ENCODE measurements around the gene DNHD1. TPM values are rescaled to one million over a fixed set of nuclear protein-coding genes. Genes with fewer than 3 reads are reported as not detected.

Gene DNHD1
- total RNA-seq, 1 donor from 2014 or later = 22.8 TPM

- Mint-ChIP-seq H3K4me1 (peaks cover 8% of the 10 kb centered on the region), H3K27ac (no peak overlapping the region), H3K36me3 (ENCODE audit: low read depth) (peaks cover 12% of the 10 kb centered on the region), H3K4me3 (no peak overlapping the region), H3K27me3 (no peaks in the 10 kb centered on the region), H3K9me3 (no peaks in the 10 kb centered on the region)
- intact Hi-C loops (cut with micrococcal nuclease) = no loop called here
- DNase-seq = no peak
Observed at GRCh38 chr11:6567371-6567745, 70.3 kb downstream of the DNHD1 start.

- Mint-ChIP-seq H3K36me3 (ENCODE audit: low read depth) (peaks cover 10% of the 10 kb centered on the region), H3K27ac (no peak overlapping the region), H3K4me3 (no peak overlapping the region), H3K27me3 (no peaks in the 10 kb centered on the region), H3K4me1 (peaks cover 8% of the 10 kb centered on the region), H3K9me3 (no peaks in the 10 kb centered on the region)
- intact Hi-C loops (cut with micrococcal nuclease) = no loop called here
- peak; percentile 52 for DNase-seq
Observed at GRCh38 chr11:6568191-6568918, 71.3 kb downstream of the DNHD1 start.

GRCh38 chr11:6569706-6570105 is 72.6 kb downstream of the DNHD1 start:
- intact Hi-C loops (cut with micrococcal nuclease) = no loop called here
- DNase-seq = peak; percentile 45
- Mint-ChIP-seq H3K27ac (no peak overlapping the region), H3K27me3 (no peaks in the 10 kb centered on the region), H3K36me3 (ENCODE audit: low read depth) (peaks cover 6% of the 10 kb centered on the region), H3K9me3 (no peaks in the 10 kb centered on the region), H3K4me1 (peaks cover 8% of the 10 kb centered on the region), H3K4me3 (no peak overlapping the region)

GRCh38 chr11:6570691-6571427 is 73.8 kb downstream of the DNHD1 start:
- Mint-ChIP-seq H3K4me3 (no peak overlapping the region), H3K27ac (no peak overlapping the region), H3K4me1 (peaks cover 8% of the 10 kb centered on the region), H3K36me3 (ENCODE audit: low read depth) (peaks cover 4% of the 10 kb centered on the region), H3K9me3 (no peaks in the 10 kb centered on the region), H3K27me3 (no peaks in the 10 kb centered on the region)
- intact Hi-C loops (cut with micrococcal nuclease) = no loop called here
- no peak for DNase-seq

GRCh38 chr11:6571434-6572008 is 74.4 kb downstream of the DNHD1 start:
- intact Hi-C loops (cut with micrococcal nuclease) = no loop called here
- H3K36me3 Mint-ChIP-seq (ENCODE audit: low read depth) = peaks cover 3% of the 10 kb centered on the region
- H3K4me1 Mint-ChIP-seq = peaks cover 8% of the 10 kb centered on the region
- no peak overlapping the region for H3K4me3 Mint-ChIP-seq
- H3K9me3 Mint-ChIP-seq = no peaks in the 10 kb centered on the region
- H3K27ac Mint-ChIP-seq = no peak overlapping the region
- no peak for DNase-seq
- H3K27me3 Mint-ChIP-seq = no peaks in the 10 kb centered on the region

- Mint-ChIP-seq H3K9me3 (no peaks in the 10 kb centered on the region), H3K27ac (no peak overlapping the region), H3K36me3 (ENCODE audit: low read depth) (peaks cover 2% of the 10 kb centered on the region), H3K4me3 (no peak overlapping the region), H3K27me3 (no peaks in the 10 kb centered on the region), H3K4me1 (peaks cover 8% of the 10 kb centered on the region)
- no peak for DNase-seq
- intact Hi-C loops (cut with micrococcal nuclease) = no loop called here
Observed at GRCh38 chr11:6572215-6572614, 75.1 kb downstream of the DNHD1 start.

- H3K9me3 Mint-ChIP-seq = no peaks in the 10 kb centered on the region
- H3K4me1 Mint-ChIP-seq = no peaks in the 10 kb centered on the region
- DNase-seq = peak; percentile 37
- H3K36me3 Mint-ChIP-seq (ENCODE audit: low read depth) = peaks cover under 1% of the 10 kb centered on the region
- no peak overlapping the region for H3K27ac Mint-ChIP-seq
- H3K4me3 Mint-ChIP-seq = no peak overlapping the region
- intact Hi-C loops (cut with micrococcal nuclease) = no loop called here
- no peaks in the 10 kb centered on the region for H3K27me3 Mint-ChIP-seq
Observed at GRCh38 chr11:6574816-6575715, 78.0 kb downstream of the DNHD1 start.

- no peaks in the 10 kb centered on the region for H3K27me3 Mint-ChIP-seq
- DNase-seq = peak; percentile 49
- H3K4me1 Mint-ChIP-seq = no peaks in the 10 kb centered on the region
- H3K27ac Mint-ChIP-seq = no peak overlapping the region
- peaks cover 4% of the 10 kb centered on the region for H3K36me3 Mint-ChIP-seq (ENCODE audit: low read depth)
- H3K9me3 Mint-ChIP-seq = no peaks in the 10 kb centered on the region
- intact Hi-C loops (cut with micrococcal nuclease) = no loop called here
- H3K4me3 Mint-ChIP-seq = no peak overlapping the region
Observed at GRCh38 chr11:6576471-6577373, 79.6 kb downstream of the DNHD1 start.

GRCh38 chr11:6578134-6578533 is 81.1 kb downstream of the DNHD1 start:
- Mint-ChIP-seq H3K27ac (no peak overlapping the region), H3K9me3 (peaks cover 3% of the 10 kb centered on the region), H3K27me3 (no peaks in the 10 kb centered on the region), H3K4me1 (no peaks in the 10 kb centered on the region), H3K36me3 (ENCODE audit: low read depth) (peaks cover 15% of the 10 kb centered on the region), H3K4me3 (no peak overlapping the region)
- intact Hi-C loops (cut with micrococcal nuclease) = no loop called here
- DNase-seq = peak; percentile 28

GRCh38 chr11:6579681-6580080 is 82.6 kb downstream of the DNHD1 start:
- Mint-ChIP-seq H3K27me3 (no peaks in the 10 kb centered on the region), H3K4me3 (no peak overlapping the region), H3K4me1 (no peaks in the 10 kb centered on the region), H3K9me3 (peaks cover 10% of the 10 kb centered on the region), H3K36me3 (ENCODE audit: low read depth) (peaks cover 28% of the 10 kb centered on the region), H3K27ac (no peak overlapping the region)
- intact Hi-C loops (cut with micrococcal nuclease) = no loop called here
- DNase-seq = no peak

GRCh38 chr11:6583584-6583983 is 86.5 kb downstream of the DNHD1 start:
- H3K4me1 Mint-ChIP-seq = no peaks in the 10 kb centered on the region
- intact Hi-C loops (cut with micrococcal nuclease) = no loop called here
- no peaks in the 10 kb centered on the region for H3K27me3 Mint-ChIP-seq
- H3K4me3 Mint-ChIP-seq = no peak overlapping the region
- H3K27ac Mint-ChIP-seq = no peak overlapping the region
- peaks cover 35% of the 10 kb centered on the region for H3K36me3 Mint-ChIP-seq (ENCODE audit: low read depth)
- H3K9me3 Mint-ChIP-seq = peaks cover 10% of the 10 kb centered on the region
- peak; percentile 11 for DNase-seq

GRCh38 chr11:6584528-6584927 is 87.4 kb downstream of the DNHD1 start:
- no peaks in the 10 kb centered on the region for H3K4me1 Mint-ChIP-seq
- no peaks in the 10 kb centered on the region for H3K27me3 Mint-ChIP-seq
- no peak overlapping the region for H3K27ac Mint-ChIP-seq
- no peak overlapping the region for H3K4me3 Mint-ChIP-seq
- no peak for DNase-seq
- H3K36me3 Mint-ChIP-seq (ENCODE audit: low read depth) = peaks cover 35% of the 10 kb centered on the region
- intact Hi-C loops (cut with micrococcal nuclease) = no loop called here
- H3K9me3 Mint-ChIP-seq = peaks cover 10% of the 10 kb centered on the region

Data from activated CD4-positive, alpha-beta T cell treated with anti-CD3 and anti-CD28 coated beads, Interleukin-2, amount 10 ng/mL, durations not matched to agents 24 days and 14 days (primary cell).